GM12865 (cell line): ENCODE results near the gene DDX11.
"Not testable (repeated sequence)": the region's sequence is repeated elsewhere in the genome, so short reads cannot be mapped to it uniquely, and the experiment has no call there.

Experiments used
- DNase-seq: peaks from one replicate; pipeline ENCODE4 v3.0.0; 2010; ENCODE audit warnings: low read depth
- H3K4me3 ChIP-seq: 2 replicates; pipeline ENCODE4 v1.5.1; 2011; ENCODE audit warnings: mild to moderate bottlenecking, low read depth, low read length, control low read depth
- CTCF ChIP-seq: IDR thresholded peaks from 2 replicates; pipeline ENCODE4 v1.5.1; 2011; ENCODE audit warnings: low read length, control low read depth, low read depth, inconsistent platforms; ENCODE audit not compliant: insufficient read depth; ENCODE audit errors: missing control alignments

The DDX11 gene

GRCh38 chr12:31119192-31119802, 45.6 kb downstream of the DDX11 start:
- no peak for DNase-seq
- no peak for TF ChIP-seq CTCF
- H3K4me3 ChIP-seq, result no peak overlapping the region; the same call in 1 of the 2 replicates

GRCh38 chr12:31119803-31120211, 46.1 kb downstream of the DDX11 start:
- no peak for TF ChIP-seq CTCF
- no peak for DNase-seq
- no peak overlapping the region for H3K4me3 ChIP-seq

- no peak overlapping the region for H3K4me3 ChIP-seq
- TF ChIP-seq CTCF, result no peak
- DNase-seq, result no peak
Observed at GRCh38 chr12:31120392-31121008, 46.8 kb downstream of the DDX11 start.

- DNase-seq, H3K4me3 ChIP-seq: not testable (repeated sequence)
Observed at GRCh38 chr12:31121022-31121728, 47.5 kb downstream of the DDX11 start.

GRCh38 chr12:31122481-31122880, 48.8 kb downstream of the DDX11 start:
- TF ChIP-seq CTCF, result no peak
- no peak overlapping the region for H3K4me3 ChIP-seq
- DNase-seq, result no peak

- not testable (repeated sequence) for H3K4me3 ChIP-seq, DNase-seq
Observed at GRCh38 chr12:31124158-31124557, 50.5 kb downstream of the DDX11 start.

GRCh38 chr12:31125171-31125570, 51.5 kb downstream of the DDX11 start:
- not testable (repeated sequence) for DNase-seq, H3K4me3 ChIP-seq

- H3K4me3 ChIP-seq, DNase-seq: not testable (repeated sequence)
Observed at GRCh38 chr12:31127209-31127848, 53.7 kb downstream of the DDX11 start.

GRCh38 chr12:31136581-31136980, 62.9 kb downstream of the DDX11 start:
- DNase-seq, H3K4me3 ChIP-seq: not testable (repeated sequence)

- DNase-seq, H3K4me3 ChIP-seq: not testable (repeated sequence)
Observed at GRCh38 chr12:31144768-31145167, 71.1 kb downstream of the DDX11 start.

GRCh38 chr12:31145296-31145695, 71.6 kb downstream of the DDX11 start:
- not testable (repeated sequence) for DNase-seq

GRCh38 chr12:31147415-31147814, 73.8 kb downstream of the DDX11 start:
- not testable (repeated sequence) for H3K4me3 ChIP-seq, DNase-seq

More at GRCh38 chr12:31145296-31145695, 71.6 kb downstream of the DDX11 start:
- H3K4me3 ChIP-seq, result not testable (repeated sequence)

- not testable (repeated sequence) for DNase-seq, H3K4me3 ChIP-seq
Observed at GRCh38 chr12:31150766-31151165, 77.1 kb downstream of the DDX11 start.
